GM19324 (cell line): Measurements from ENCODE around the gene CFAP100.

Experiments
- ATAC-seq: cut with Tn5 transposase; IDR thresholded peaks from one replicate; pipeline ENCODE4 v1.9.1; 2021; ENCODE audit warnings: mild to moderate bottlenecking, moderate library complexity; ENCODE audit not compliant: unreplicated experiment, low FRiP score

CFAP100 gene

DNA sequence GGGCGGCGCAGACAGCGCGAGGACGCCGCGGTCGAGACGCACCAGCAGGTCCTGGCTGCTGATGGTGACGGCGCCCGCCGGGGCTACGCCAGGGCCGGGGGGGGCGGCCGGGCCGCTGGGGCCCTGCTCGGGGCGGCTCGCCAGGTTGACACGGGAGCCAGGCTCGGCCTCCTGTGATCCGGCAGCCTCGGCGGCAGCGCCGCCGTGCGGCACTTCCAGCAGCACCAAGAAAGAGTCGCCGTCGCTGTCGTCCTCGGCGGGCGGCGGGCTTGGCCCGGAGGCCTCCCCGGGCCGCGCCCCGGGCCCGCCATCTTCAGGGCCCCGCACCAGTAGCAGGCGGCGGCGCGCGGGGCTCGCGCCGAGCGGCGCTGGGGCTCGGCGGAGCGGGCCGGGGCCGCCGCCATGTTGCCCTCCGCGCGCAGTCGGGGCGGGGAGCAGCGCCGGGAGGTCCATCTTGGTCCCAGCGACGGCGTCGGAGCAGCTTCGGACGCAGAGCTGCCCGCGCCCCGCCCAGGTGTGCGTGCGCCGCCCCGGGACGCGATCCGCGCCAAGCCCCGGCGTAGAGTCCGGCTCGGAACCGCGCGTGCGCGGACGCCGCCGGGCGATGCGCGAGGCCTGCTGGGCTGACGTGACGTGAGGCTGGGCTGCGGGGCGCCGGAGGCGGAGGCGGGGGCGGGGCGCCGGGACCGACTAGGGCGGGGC, 80.9 kb downstream of the CFAP100 start, which contains the start of gene ZXDC:
Gene ZXDC, minus strand, starts transcription at position 479 of the 702 bp plus-strand sequence. Its CDS starts 26 bp downstream, at position 453.
- ATAC-seq, result peak; percentile 89

DNA sequence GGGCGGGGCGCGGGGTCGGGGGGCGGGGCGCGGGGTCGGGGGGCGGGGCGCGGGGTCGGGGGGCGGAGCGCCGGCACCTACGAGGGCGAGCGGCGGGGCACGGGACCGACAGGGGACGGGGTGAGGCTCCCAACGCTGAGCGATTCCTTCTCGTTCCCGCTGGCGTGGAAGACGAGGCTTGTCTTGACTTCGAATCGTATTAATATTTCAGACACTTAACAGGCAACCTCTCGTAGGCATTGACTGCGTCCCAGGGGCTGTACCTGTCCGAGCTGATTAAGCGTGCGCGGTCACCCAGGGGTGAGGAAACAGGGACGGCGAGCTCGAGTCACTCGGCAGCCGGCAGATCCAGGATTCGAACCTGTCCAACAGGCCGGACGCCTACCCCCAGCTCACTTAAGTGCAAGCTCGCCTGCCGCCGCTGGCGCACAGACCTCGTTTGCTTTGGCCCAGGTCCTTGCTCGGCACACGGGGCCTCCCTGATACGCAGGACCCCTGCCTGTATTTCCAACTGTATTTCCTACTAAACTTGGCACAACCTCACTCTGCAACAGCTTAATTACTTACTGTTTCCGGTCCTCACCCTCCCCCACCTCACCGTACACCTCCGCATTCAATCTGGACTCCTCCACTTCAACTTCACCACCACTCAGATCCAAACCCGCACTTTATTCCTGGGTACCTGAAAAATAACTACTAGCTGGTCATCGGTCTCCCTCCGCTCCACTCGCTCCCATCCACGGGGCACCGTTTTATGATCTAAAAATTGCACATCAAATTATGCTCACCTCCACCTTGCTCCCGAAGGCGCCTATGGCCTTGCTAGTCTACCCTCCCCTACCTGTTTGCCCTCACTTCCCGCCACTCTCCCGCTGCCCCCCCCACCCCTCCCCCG, 81.7 kb downstream of the CFAP100 start:
- ATAC-seq, result peak; percentile 6

DNA sequence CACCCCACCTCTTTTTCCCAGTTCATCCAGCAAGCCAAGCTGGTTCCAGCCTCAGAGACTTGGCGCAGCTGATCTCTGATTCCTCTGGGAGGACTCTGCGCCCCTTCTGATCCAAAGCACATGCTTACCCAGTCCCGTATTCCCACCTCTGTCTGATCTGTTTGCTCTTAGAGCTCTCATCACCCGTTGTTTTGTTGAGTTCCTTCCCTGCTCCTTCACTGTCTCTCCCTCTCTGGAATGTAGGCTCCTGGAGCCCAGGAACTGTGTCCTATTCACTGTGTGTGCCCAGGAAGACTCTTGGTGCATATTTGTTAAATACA, 82.3 kb downstream of the CFAP100 start:
- ATAC-seq, result no peak

DNA sequence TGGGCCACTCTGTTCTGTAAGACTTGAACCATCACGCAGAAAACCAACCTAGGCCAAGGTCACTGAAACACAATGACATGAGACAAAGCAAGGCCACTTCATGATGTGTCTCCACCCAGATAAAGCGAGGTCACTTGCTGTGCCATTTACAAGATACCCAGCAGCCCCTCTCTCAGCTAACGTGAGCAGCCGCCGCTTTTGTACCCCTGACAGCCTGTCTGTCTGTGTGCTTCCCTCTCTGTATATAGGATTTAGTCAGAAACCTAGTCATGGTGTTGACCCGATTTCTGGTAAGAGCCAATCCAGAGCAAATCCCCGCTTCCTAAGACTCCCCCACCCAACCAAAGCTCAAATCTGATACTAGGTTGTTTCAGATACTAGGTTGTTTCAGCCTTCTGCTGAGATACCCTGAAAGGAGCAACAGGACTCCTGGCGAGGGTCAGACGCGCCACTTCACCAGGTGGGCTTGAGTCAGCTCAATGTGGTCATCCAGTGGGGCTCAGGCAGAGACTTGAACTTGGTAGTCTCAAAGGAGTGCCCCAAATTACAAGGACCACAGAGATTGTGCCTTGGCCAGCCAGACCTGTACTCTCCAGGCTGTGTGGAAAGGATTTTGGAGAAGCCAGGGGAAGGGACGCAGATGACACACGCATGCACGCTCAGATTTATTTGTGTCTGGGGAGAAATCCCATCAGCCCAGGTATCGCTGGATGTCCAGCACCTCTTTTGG, 84.0 kb downstream of the CFAP100 start:
- no peak for ATAC-seq

DNA sequence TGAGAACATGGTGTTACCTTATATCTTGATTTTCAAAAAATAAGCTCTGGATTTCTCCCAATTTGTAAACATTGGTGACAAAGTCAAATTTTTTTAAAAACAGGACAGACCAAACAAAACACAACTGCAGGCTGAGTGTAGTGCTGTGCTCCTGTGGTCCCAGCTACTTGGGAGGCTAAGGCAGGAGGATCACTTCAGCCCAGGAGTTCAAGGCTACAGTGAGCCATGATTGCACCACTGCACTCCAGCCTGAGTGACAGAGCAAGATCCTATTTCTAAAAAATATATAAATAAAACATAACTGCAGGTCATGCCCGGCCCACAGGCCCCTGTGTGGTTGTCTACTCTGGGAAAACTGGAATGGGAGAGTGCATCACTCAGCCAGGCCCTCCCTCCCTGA, 84.9 kb downstream of the CFAP100 start:
- no peak for ATAC-seq

DNA sequence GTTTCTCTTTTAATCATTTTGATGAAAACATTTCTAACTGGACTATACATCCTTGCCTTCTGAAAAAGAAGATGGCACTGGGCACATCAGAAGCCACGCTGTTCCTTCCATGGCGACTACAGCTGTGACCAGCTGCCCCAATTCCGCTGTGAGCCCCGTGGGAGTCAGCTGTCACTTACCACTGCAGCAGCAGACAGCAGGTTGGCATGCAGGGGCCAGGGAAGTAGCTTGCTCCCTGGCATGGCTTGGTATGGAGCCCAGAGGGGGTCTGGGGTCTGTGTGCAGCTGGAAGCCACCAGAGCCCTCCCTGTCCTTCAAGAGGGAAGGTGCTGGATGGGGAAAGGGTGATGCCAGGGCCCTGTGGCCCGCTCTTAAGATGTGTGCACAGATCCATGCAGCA, 85.5 kb downstream of the CFAP100 start:
- no peak for ATAC-seq

DNA sequence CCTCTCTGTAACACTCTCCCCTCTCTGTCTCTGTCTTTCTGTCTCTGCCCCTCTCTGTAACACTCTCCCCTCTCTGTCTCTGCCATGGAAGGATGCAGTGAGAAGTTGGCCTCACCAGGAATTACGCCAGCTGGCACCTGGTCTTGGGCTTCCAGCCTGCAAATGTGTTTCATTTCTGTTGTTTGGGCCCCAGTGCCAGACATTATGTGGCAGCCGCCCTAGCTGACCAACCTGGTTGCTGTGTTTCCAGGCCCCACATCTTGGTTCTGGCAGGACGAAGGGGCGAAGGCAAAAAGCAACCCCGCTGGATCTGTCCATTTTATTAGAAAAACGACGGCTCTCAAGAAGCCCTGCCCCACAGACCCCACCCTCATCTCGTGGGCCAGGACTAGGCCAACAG, 86.2 kb downstream of the CFAP100 start:
- no peak for ATAC-seq

DNA sequence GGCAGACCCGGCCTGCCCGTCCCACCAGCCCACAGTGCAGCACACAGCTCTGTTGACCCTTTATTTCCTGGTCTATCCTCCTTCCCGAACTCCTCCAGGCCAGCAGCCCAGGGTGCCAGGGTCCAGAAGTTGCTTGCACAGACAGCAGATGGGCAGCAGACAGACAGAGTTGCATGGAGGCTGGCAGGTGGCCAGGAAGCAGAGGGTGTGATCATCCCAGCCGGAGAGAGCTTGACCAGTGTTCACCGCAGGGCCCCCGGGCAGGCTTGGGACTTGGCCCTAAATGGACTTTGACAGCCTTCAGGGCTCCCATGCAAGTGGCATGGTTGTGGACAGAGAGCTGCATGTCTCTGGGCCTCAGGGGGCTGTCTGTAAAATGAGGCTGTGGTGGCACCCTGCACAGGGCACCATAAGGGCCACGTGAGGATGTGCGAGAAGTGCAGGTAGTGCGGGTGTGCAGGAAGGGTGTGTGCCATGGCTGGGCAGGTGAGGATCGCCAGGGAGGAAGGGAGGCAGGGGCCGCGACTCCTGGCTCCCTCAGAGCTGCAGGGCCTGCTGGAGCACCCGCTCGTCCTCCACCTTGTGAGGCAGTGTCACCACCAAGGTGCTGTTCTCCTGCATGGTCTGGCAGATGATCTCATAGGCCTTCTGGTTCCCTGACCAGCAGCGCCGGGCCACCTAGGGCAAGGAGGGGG, 87.2 kb downstream of the CFAP100 start:
- ATAC-seq, result no peak

DNA sequence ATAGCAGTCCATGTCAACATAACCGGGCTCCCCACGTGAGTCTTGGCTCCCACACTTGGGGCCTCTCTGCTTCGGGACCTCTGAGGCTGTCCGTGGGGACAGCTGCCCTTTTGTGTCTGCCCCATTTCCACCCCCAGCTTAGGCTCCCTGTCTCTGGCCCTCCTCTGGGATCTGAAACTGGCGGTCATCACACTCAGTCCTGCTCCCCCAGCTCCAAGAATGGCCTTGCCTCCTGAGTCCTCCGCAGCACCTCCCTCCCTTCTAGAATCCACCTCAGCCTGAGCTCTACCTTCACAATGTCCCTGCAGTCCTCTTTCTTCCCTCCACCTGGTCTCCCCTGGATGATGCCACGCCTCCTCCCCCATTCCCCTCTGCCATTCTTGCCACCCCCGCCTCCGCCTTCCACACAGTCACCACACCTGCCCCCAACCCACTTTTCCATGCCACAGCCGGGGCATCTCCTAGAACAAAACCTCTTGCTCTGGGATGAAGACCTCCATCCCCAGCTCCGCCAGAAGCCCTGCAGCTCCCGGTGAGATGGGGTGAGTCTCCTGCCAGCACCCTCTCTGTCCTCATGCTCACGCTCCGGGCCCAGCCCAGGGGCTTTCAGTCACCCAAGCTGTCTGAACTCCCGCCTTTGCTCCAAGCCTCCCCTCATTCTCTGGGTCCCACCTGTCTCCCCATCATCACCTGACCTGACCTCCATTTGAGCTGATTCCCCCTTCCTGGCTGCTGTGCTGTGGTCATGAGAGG, 88.0 kb downstream of the CFAP100 start:
- no peak for ATAC-seq

DNA sequence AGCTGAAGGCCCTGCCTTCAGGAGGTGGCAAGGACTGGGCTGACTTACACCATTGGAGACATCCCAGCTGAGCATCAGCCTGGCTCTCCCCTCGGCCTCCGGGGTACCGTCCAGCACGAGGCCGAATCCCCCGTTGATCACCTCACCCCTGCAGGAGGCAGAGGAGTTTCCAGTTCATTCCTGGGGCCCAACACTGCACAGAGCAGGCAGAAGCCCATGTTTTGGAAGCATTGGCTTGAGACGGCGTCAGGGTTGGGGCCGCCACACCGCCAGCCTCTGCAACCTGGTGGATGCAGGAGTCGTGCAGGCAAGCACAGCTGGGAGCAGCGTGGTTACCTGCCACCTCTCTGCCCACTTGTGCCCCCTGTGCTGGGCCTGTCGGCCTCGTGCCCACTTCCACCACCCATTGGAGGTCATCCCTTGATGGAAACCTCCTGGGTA, 88.6 kb downstream of the CFAP100 start:
- ATAC-seq, result no peak

DNA sequence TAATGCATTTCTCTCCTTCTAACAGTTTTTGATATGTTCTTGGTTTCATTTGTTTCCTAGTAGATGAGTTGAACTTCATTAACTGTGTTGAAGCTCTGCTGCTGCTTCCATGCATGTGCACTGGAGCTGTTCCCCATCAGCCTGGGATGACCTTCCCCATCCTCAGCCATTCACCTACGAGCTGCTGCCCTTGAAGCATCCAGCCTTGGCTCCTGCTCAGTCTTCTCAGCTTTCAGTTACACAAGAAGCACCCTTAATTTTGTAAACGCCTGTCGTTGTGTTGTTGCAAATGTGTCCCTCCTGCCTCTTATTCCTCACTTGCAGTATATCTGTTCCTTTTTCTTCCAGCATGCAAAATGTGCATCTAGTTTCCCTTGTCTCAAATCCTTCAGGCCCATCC, 89.4 kb downstream of the CFAP100 start:
- no peak for ATAC-seq

DNA sequence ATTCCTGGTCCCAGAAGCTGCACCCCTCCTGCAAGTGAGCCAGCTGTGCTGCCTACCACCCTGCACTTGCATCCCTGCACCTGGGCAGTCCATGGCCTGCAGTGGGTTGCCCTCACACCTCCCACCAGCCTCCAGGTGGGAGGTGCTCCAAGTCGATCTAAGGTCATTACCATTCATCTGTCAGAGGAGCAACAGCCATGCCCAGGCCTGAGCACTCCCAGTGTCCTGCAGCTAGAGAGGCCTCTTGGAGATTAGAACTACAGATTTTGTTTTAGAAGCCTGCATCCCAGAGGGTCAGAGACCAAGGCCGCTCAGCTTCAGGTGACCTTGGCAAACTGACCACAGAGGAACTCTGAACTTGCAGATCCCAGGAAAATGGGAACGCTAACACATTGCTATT, 90.0 kb downstream of the CFAP100 start:
- no peak for ATAC-seq

DNA sequence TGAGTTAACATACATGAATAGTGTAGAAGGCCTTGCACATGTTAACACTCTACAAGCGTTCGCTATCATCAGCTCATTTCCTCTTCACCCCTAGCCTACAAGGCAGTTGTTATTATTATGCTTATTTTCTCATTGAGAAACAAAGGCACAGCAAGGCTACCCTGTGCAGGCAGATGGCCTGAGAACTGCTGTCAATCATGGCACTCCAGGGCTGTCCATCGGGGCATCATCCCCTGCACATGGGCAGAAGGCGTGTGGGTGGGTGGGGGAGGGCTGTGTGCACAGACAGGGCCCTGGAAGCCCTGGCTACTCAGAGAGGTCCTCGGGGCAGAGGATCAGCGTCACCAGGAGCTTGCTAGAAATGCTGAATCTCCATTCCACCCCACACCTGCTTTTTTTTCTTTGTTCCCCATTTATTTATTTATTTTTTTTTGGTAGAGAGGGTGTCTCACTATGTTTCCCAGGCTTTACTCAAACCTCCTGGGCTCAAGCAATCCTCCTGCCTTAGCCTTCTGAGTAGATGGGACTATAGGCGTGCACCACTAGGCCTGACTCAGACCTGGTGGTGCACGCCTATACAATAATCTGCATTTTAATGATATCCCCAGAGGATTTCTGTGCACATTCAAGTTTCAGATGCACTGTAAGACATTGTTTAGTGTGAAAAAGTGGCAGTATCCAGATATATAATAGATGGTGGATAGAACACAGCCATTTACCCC, 90.6 kb downstream of the CFAP100 start:
- no peak for ATAC-seq

DNA sequence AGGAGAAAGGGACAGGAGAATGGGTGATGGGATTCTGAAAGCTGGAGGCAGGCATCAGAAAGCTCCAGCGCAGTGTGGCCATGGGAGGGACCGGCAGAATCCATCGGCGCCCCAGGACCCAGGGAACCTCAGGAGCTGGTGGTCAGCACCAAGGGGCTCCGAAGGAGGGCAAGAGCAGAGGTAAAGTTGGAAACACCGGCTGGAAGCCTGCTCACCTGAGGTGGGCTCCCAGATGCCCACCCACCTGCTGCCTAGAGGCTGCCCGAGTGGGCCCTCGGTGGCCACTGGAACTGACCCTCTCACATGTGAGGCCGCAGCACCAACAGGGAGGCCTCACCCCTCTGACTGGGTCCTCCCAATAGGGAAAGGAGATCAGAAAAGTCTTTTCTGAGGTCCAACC, 91.2 kb downstream of the CFAP100 start:
- no peak for ATAC-seq
